Stomach (tissue), 9 donors: Measurements from ENCODE around the gene TBC1D4. TPM values are rescaled to one million over a fixed set of nuclear protein-coding genes. Genes with fewer than 3 reads are reported as not detected.

Experiments used
- DNase-seq, 2 donors: peaks; one replicate each; pipeline versions ENCODE4 v3.0.0 to v3.0.0-alpha.2; 2013 to 2019
- H3K27ac ChIP-seq, 5 donors: fragments of 200-600 bp in 4 of 5; sonication (generic) in 4 of 5; one replicate each; pipeline ENCODE4 v1.5.1; 2013 to 2019; ENCODE audit warnings: mild to moderate bottlenecking in 1 of 5, moderate library complexity in 1 of 5
- H3K27me3 ChIP-seq, 3 donors: fragments of 200-600 bp; sonication (generic); one replicate each; pipeline ENCODE4 v1.5.1; 2017 to 2019; ENCODE audit warnings: mixed run types in 1 of 3
- H3K36me3 ChIP-seq, 4 donors: fragments of 200-600 bp; sonication (generic); 1 replicate in 3 of 4; 2 replicates in 1 of 4; pipeline ENCODE4 v1.5.1; 2016 to 2019
- H3K4me1 ChIP-seq, 4 donors: fragments of 200-600 bp; sonication (generic); one replicate each; pipeline ENCODE4 v1.5.1; 2016 to 2019
- H3K4me3 ChIP-seq, 4 donors: fragments of 200-600 bp; sonication (generic) in 3 of 4; one replicate each; pipeline ENCODE4 v1.5.1; 2016 to 2019; ENCODE audit warnings: mild to moderate bottlenecking in 1 of 4
- H3K9me3 ChIP-seq, 4 donors: fragments of 200-600 bp; sonication (generic); one replicate each; pipeline ENCODE4 v1.5.1; 2016 to 2019
- EP300 ChIP-seq: sonication (generic); formaldehyde crosslinking; IDR thresholded peaks from one replicate; pipeline ENCODE4 v1.6.1; 2017; ENCODE audit warnings: antibody characterized with exemption
- POLR2A ChIP-seq, 4 donors: fragments of 450-650 bp; IDR thresholded peaks; one replicate each; pipeline ENCODE4 v1.6.1; 2016; ENCODE audit warnings: antibody characterized with exemption in 4 of 4, control low read depth in 2 of 4, mild to moderate bottlenecking in 1 of 4, moderate library complexity in 1 of 4
- POLR2AphosphoS5 ChIP-seq, 3 donors: sonication (generic); formaldehyde crosslinking; IDR thresholded peaks; one replicate each; pipeline ENCODE4 v1.6.1; 2016; ENCODE audit warnings: antibody characterized with exemption in 3 of 3
- WGBS, 5 donors: extraction: QIAGEN DNeasy Blood & Tissue Kit in 3 of 5; methylation state at CpG; one replicate each; pipeline versions ENCODE4 v1.1.5 to v1.1.7; 2013 to 2018; 5-methylcytosine and 5-hydroxymethylcytosine counted together
- intact Hi-C: fragments of 100-400 bp; cut with DNase I; formaldehyde crosslinking; loops from one replicate; pipeline ENCODE4 v1.15.1; 2023; ENCODE audit warnings: low total_unique reads
- polyA plus RNA-seq, 3 donors: library from polyadenylated mRNA; stranded (reverse); fragments of 200-250 nt; gene quantifications; one replicate each; pipeline ENCODE4 v1.2.3, GENCODE V29; 2013
- total RNA-seq, 5 donors: library from RNA; depleted of rRNA; stranded (reverse); fragments of >200 nt; gene quantifications; one replicate each; pipeline versions ENCODE4 v1.1.0 to v1.2.3, GENCODE V29; 2014 to 2016
- TF ChIP-seq, protein P1 (sequence below), 7 experiments: fragments of 450-650 bp in 4 of 7; fragments of 200-600 bp in 3 of 7; sonication (generic) in 3 of 7; IDR thresholded peaks; one replicate each; pipeline ENCODE4 v1.5.1; 2016 to 2019; ENCODE audit warnings: antibody characterized with exemption in 7 of 7, control low read depth in 2 of 7, mild to moderate bottlenecking in 1 of 7
- donor health status: healthy with polysubstance abuse.
- donor health status: Bipolar disorder and iron deficiency.
- donor health status: healthy.

TBC1D4 gene
- total and polyA plus RNA-seq, 8 donors, result 4.9 to 47.8 (median 27.3) TPM

DNA sequence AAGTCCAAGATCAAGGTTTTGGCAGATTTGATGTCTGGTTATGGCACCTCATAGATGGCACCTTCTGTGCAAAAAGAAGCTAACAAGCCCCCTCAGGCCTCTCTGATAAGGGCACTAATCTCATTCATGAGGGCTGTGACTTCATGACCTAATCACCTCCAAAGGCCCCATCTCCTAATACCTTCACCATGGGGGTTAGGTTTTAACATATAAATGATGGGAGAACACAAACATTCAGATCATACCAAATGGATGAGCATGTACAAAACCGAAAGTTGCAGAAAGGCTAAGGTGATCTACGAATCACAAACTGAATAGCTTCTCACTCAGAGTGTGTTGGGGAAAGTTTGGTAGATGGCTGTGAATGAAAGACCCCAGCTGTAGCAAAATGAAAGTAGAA is 217.4 kb downstream of the TBC1D4 start:
- Histone ChIP-seq H3K4me1 (no peaks in the 10 kb centered on the region), H3K4me3 (no peak overlapping the region), H3K9me3 (no peaks in the 10 kb centered on the region), H3K36me3 (no peaks in the 10 kb centered on the region), H3K27me3 (no peaks in the 10 kb centered on the region), H3K27ac (no peak overlapping the region)
- intact Hi-C loops, result no loop called here
- 86 to 95% (median 92%) methylated on average over 2 of the region's 2 CpGs for WGBS, 5 donors
- TF ChIP-seq EP300, result no peak
- TF ChIP-seq POLR2A (IDR thresholded peaks at IDR 0.05), result no peak
- no peak for TF ChIP-seq POLR2AphosphoS5 (IDR thresholded peaks at IDR 0.05)
- TF ChIP-seq, protein P1, sequence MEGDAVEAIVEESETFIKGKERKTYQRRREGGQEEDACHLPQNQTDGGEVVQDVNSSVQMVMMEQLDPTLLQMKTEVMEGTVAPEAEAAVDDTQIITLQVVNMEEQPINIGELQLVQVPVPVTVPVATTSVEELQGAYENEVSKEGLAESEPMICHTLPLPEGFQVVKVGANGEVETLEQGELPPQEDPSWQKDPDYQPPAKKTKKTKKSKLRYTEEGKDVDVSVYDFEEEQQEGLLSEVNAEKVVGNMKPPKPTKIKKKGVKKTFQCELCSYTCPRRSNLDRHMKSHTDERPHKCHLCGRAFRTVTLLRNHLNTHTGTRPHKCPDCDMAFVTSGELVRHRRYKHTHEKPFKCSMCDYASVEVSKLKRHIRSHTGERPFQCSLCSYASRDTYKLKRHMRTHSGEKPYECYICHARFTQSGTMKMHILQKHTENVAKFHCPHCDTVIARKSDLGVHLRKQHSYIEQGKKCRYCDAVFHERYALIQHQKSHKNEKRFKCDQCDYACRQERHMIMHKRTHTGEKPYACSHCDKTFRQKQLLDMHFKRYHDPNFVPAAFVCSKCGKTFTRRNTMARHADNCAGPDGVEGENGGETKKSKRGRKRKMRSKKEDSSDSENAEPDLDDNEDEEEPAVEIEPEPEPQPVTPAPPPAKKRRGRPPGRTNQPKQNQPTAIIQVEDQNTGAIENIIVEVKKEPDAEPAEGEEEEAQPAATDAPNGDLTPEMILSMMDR (IDR thresholded peaks at IDR 0.05), result no peak
- no peak for DNase-seq

DNA sequence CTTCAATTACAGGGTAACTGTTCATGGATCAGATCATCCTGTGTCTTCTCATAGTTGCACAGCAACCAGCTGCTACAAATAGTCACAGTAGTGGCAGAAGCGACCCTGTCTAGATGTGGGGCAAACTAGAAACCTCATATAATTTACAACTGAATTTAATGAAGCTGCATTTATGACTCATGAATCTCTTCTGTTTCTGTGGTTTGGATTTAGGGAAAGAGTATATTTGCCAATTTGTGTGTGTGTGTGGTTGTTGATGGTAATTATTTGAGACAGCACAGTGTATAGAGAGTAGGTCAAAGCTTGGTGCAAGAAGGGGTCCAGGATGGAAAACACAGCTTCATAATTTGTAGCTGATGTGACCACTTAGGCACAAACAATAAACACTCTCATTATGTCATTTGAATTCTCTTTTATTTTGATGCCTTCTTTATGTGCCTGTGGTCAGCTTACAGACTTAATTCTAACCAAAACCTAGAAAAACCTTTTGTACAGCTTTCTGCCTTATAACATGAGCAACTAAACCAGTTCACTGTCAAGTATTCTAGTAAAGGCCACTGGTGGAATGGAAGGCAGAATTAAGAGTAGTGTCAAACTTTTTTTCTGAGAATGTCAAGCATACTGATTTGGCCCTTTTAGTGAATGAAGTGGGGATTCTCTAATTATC is 218.1 kb downstream of the TBC1D4 start:
- H3K27me3 ChIP-seq, result no peaks in the 10 kb centered on the region
- H3K27ac ChIP-seq, result no peak overlapping the region
- WGBS, 5 donors, result 1 to 82% (median 79%) methylated on average over 1 of the region's 1 CpG

DNA sequence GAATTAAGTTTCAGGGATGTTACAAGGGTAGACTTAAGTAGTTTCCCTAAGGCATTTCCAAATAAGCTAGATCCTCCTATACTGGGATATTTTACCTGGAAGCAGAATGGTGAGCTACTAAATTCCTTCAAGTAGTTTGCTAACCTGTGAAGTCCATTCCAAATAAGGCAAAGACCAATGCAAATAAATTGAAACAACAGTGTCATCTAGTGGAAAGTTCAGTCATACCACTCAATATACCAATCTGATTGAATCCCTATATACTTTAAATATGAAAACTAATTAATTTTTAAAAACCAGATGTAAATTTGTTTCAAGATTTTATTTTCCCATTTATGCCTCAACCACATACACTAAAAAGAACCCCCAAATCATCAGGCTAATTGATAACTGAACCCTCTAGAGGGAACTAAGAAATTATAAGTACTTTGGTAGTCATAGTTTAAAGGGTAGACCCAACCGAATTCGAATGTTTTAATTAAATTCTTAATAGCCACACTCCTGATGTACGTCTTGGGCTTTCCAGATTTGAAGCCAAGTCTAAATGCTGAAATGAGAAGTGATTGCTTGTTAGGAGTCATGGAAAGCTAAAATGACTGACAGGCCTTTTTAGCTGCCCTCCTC is 223.7 kb downstream of the TBC1D4 start:
- 74 to 89% (median 81%) methylated on average over 3 of the region's 3 CpGs for WGBS, 5 donors
- DNase-seq, result peak in 1 of 2 donors; percentile 68

More for the DNA sequence above, 218.1 kb downstream of the TBC1D4 start:
- Histone ChIP-seq H3K36me3 (no peaks in the 10 kb centered on the region), H3K4me1 (no peaks in the 10 kb centered on the region), H3K4me3 (no peak overlapping the region), H3K9me3 (no peaks in the 10 kb centered on the region)
- intact Hi-C loops, result no loop called here
- no peak for DNase-seq
- TF ChIP-seq EP300 (no peak), POLR2AphosphoS5 (IDR thresholded peaks at IDR 0.05) (no peak), POLR2A (IDR thresholded peaks at IDR 0.05) (no peak)
- TF ChIP-seq, protein P1 (IDR thresholded peaks at IDR 0.05), result no peak

DNA sequence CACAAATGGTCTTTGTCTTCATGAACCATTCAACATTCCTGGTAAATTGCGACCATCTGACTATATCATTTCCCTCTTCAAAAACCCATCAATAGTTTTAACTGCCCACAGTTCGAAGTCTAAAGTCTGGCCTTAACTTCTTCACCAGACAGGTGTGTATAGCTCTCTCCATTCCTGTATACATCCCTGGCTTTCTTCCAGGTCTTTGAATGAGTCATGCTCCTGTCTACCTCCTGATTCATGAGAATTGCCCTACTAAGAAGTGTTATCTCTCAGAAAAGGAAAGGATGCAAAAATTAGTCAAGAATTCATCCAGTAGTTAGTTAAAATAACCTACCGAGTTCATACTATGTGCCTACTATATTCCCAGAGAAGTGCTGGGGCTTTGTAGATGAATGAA is 225.0 kb downstream of the TBC1D4 start:
- no peaks in the 10 kb centered on the region for H3K4me1 ChIP-seq
- no peaks in the 10 kb centered on the region for H3K9me3 ChIP-seq
- 75 to 80% (median 78%) methylated on average over 3 of the region's 3 CpGs for WGBS, 5 donors
- no peak overlapping the region for H3K4me3 ChIP-seq
- no peak overlapping the region for H3K27ac ChIP-seq
- DNase-seq, result peak in 1 of 2 donors; percentile 16
- H3K36me3 ChIP-seq, result no peaks in the 10 kb centered on the region
- TF ChIP-seq POLR2A (IDR thresholded peaks at IDR 0.05) (no peak), POLR2AphosphoS5 (IDR thresholded peaks at IDR 0.05) (no peak), EP300 (no peak)
- TF ChIP-seq, protein P1 (IDR thresholded peaks at IDR 0.05), result no peak
- H3K27me3 ChIP-seq, result no peaks in the 10 kb centered on the region
- intact Hi-C loops, result no loop called here

More for the DNA sequence above, 223.7 kb downstream of the TBC1D4 start:
- Histone ChIP-seq H3K9me3 (no peaks in the 10 kb centered on the region), H3K4me3 (no peak overlapping the region), H3K36me3 (no peaks in the 10 kb centered on the region), H3K27me3 (no peaks in the 10 kb centered on the region), H3K27ac (no peak overlapping the region), H3K4me1 (no peaks in the 10 kb centered on the region)
- TF ChIP-seq POLR2AphosphoS5 (IDR thresholded peaks at IDR 0.05) (no peak), POLR2A (IDR thresholded peaks at IDR 0.05) (no peak)
- TF ChIP-seq, protein P1 (IDR thresholded peaks at IDR 0.05), result peak in 3 of 7 experiments; percentile 14 to 39 (median 37)
- intact Hi-C loops, result no loop called here
